WTC11 (cell line): Measurements from ENCODE around the gene CCDC183. TPM values are rescaled to one million over a fixed set of nuclear protein-coding genes. Genes with fewer than 3 reads are reported as not detected.
A peak's percentile ranks its signal among the peaks of the same experiment; 100 is the strongest.

Source experiments
- ATAC-seq: fragments of 200-7000 bp; cut with Tn5 transposase; 2 replicates; pipeline ENCODE4 v1.10.0; 2021; ENCODE audit warnings: mild to moderate bottlenecking, moderate library complexity
- CTCF ChIA-PET: fragments of 300-600 bp; sonication (Branson Sonifier 250); formaldehyde crosslinking; loops from one replicate; lab custom pipeline; 2021; ENCODE audit warnings: antibody characterized with exemption; lab: Charles Lee
- POLR2A ChIA-PET: fragments of 350-600 bp; sonication (Branson Sonifier 250); formaldehyde crosslinking; loops from one replicate; lab custom pipeline; 2021; ENCODE audit warnings: antibody characterized with exemption; lab: Charles Lee
- DNase-seq: peaks from one replicate; pipeline ENCODE4 v3.0.0; 2021; ENCODE audit warnings: low spot score
- H3K27ac Mint-ChIP-seq: 2 replicates; pipeline ENCODE4 v1.8.0; 2021; ENCODE audit warnings: mixed read lengths
- H3K27me3 Mint-ChIP-seq: 2 replicates; pipeline ENCODE4 v1.8.0; 2021; ENCODE audit warnings: low read depth, mild to moderate bottlenecking, moderate library complexity, mixed read lengths
- H3K36me3 Mint-ChIP-seq: 2 replicates; pipeline ENCODE4 v1.8.0; 2021; ENCODE audit warnings: mixed read lengths
- H3K4me1 Mint-ChIP-seq: 2 replicates; pipeline ENCODE4 v1.8.0; 2022; ENCODE audit warnings: mixed read lengths
- H3K4me3 Mint-ChIP-seq: 2 replicates; pipeline ENCODE4 v1.8.0; 2021; ENCODE audit warnings: mild to moderate bottlenecking, moderate library complexity, mixed read lengths
- H3K9me3 Mint-ChIP-seq: 2 replicates; pipeline ENCODE4 v1.8.0; 2021; ENCODE audit warnings: mixed read lengths
- ARID4B ChIP-seq: sonication (generic); formaldehyde crosslinking; IDR thresholded peaks from 2 replicates; pipeline ENCODE4 v1.8.0; 2023; ENCODE audit warnings: missing genetic modification reagents, mild to moderate bottlenecking, borderline replicate concordance
- ATF1 ChIP-seq: sonication (generic); formaldehyde crosslinking; IDR thresholded peaks from 2 replicates; pipeline ENCODE4 v1.8.1; 2023; ENCODE audit warnings: mild to moderate bottlenecking, moderate library complexity, missing genetic modification reagents
- ATF2 ChIP-seq: sonication (generic); formaldehyde crosslinking; IDR thresholded peaks from 2 replicates; pipeline ENCODE4 v1.8.1; 2022; ENCODE audit warnings: low read depth, missing genetic modification reagents, borderline replicate concordance
- ELF4 ChIP-seq: sonication (generic); formaldehyde crosslinking; IDR thresholded peaks from 2 replicates; pipeline ENCODE4 v1.8.1; 2022; ENCODE audit warnings: low read depth, mild to moderate bottlenecking, moderate library complexity, missing genetic modification reagents
- ESRRA ChIP-seq: sonication (generic); formaldehyde crosslinking; IDR thresholded peaks from 2 replicates; pipeline ENCODE4 v1.8.1; 2022; ENCODE audit warnings: mild to moderate bottlenecking, missing genetic modification reagents, borderline replicate concordance
- FOXJ3 ChIP-seq: sonication (generic); formaldehyde crosslinking; IDR thresholded peaks from 2 replicates; pipeline ENCODE4 v1.9.0; 2021; ENCODE audit warnings: missing genetic modification reagents, mild to moderate bottlenecking, borderline replicate concordance
- FOXP1 ChIP-seq: sonication (generic); formaldehyde crosslinking; IDR thresholded peaks from 2 replicates; pipeline ENCODE4 v1.8.0; 2022; ENCODE audit warnings: missing genetic modification reagents, mild to moderate bottlenecking, moderate library complexity, borderline replicate concordance
- MLX ChIP-seq: sonication (generic); formaldehyde crosslinking; IDR thresholded peaks from 2 replicates; pipeline ENCODE4 v1.8.1; 2023; ENCODE audit warnings: mild to moderate bottlenecking, missing genetic modification reagents, moderate library complexity
- NFATC4 ChIP-seq: fragments of 250-450 bp; sonication (Bioruptor Pico); IDR thresholded peaks from 2 replicates; pipeline ENCODE4 v1.9.0; 2021; ENCODE audit warnings: mild to moderate bottlenecking
- NR3C1 ChIP-seq: sonication (generic); formaldehyde crosslinking; conservative IDR thresholded peaks from 2 replicates; pipeline ENCODE4 v1.8.1; 2023; ENCODE audit warnings: low read depth, mild to moderate bottlenecking, missing genetic modification reagents
- PREB ChIP-seq: sonication (generic); formaldehyde crosslinking; IDR thresholded peaks from 2 replicates; pipeline ENCODE4 v1.8.1; 2022; ENCODE audit warnings: mild to moderate bottlenecking, missing genetic modification reagents, moderate library complexity, borderline replicate concordance
- RELA ChIP-seq: sonication (generic); formaldehyde crosslinking; IDR thresholded peaks from 2 replicates; pipeline ENCODE4 v1.8.1; 2022; ENCODE audit warnings: missing genetic modification reagents, mild to moderate bottlenecking, borderline replicate concordance
- SMAD3 ChIP-seq: sonication (generic); formaldehyde crosslinking; IDR thresholded peaks from 2 replicates; pipeline ENCODE4 v1.8.0; 2022; ENCODE audit warnings: missing genetic modification reagents, mild to moderate bottlenecking, borderline replicate concordance
- SP1 ChIP-seq: sonication (generic); formaldehyde crosslinking; conservative IDR thresholded peaks from 2 replicates; pipeline ENCODE4 v1.8.1; 2022; ENCODE audit warnings: missing genetic modification reagents
- TCF7 ChIP-seq: sonication (generic); formaldehyde crosslinking; IDR thresholded peaks from 2 replicates; pipeline ENCODE4 v1.8.0; 2022; ENCODE audit warnings: mild to moderate bottlenecking, low read depth, missing genetic modification reagents, moderate library complexity
- ZMAT4 ChIP-seq: fragments of 250-450 bp; sonication (Bioruptor Pico); IDR thresholded peaks from 2 replicates; pipeline ENCODE4 v1.9.0; 2021; ENCODE audit warnings: mild to moderate bottlenecking
- ZNF281 ChIP-seq: sonication (generic); formaldehyde crosslinking; IDR thresholded peaks from 2 replicates; pipeline ENCODE4 v1.8.0; 2023; ENCODE audit warnings: mild to moderate bottlenecking, missing genetic modification reagents
- ZNF317 ChIP-seq: sonication (generic); formaldehyde crosslinking; IDR thresholded peaks from 2 replicates; pipeline ENCODE4 v1.8.1; 2023; ENCODE audit warnings: low read depth, mild to moderate bottlenecking, moderate library complexity, missing genetic modification reagents, borderline replicate concordance
- ZNF423 ChIP-seq: fragments of 250-450 bp; sonication (Bioruptor Pico); IDR thresholded peaks from 2 replicates; pipeline ENCODE4 v2.1.2; 2022; ENCODE audit warnings: mild to moderate bottlenecking, moderate library complexity
- total RNA-seq: library from RNA; stranded (reverse); gene quantifications from 3 replicates; pipeline ENCODE4 v1.2.3, GENCODE V29; 2021

CCDC183 gene
- total RNA-seq, 1 experiment from 2014 or later = 2.1 TPM

- no peak for TF ChIP-seq SP1 (CRISPR knock-in tag)
- no peak for TF ChIP-seq ZNF423 (CRISPR knock-in tag)
- TF ChIP-seq TCF7 = no peak
- no peak for TF ChIP-seq NFATC4 (CRISPR knock-in tag)
Measured at GRCh38 chr9:136853596-136854112, 57.5 kb downstream of the CCDC183 start (continued).

GRCh38 chr9:136854113-136854841, 58.1 kb downstream of the CCDC183 start:
- H3K4me3 Mint-ChIP-seq = no peak overlapping the region
- H3K4me1 Mint-ChIP-seq = peaks cover 4% of the 10 kb centered on the region
- TF ChIP-seq ZNF281 (CRISPR knock-in tag) (no peak), ESRRA (CRISPR knock-in tag) (no peak), ATF1 (CRISPR knock-in tag) (no peak), SMAD3 (CRISPR knock-in tag) (no peak), FOXJ3 (CRISPR knock-in tag) (no peak)
- H3K27ac Mint-ChIP-seq = no peak overlapping the region
- no peaks in the 10 kb centered on the region for H3K27me3 Mint-ChIP-seq
- peaks cover 2% of the 10 kb centered on the region; the same call in 1 of the 2 replicates for H3K36me3 Mint-ChIP-seq
- POLR2A ChIA-PET = no interaction called here
- no peaks in the 10 kb centered on the region for H3K9me3 Mint-ChIP-seq
- CTCF ChIA-PET = interaction anchor here (1.4 kb wide), 1 partner anchor 175 kb away, joined by 5 read pairs; no protein-coding TSS in a partner anchor
- ATAC-seq (no peak), DNase-seq (peak; percentile 26)

GRCh38 chr9:136854842-136855460, 58.8 kb downstream of the CCDC183 start:
- H3K4me1 Mint-ChIP-seq = peaks cover 2% of the 10 kb centered on the region; the same call in 1 of the 2 replicates
- ATAC-seq (no peak), DNase-seq (peak; percentile 8)
- CTCF ChIA-PET = interaction anchor here (1.4 to 3.0 kb wide), 3 partner anchors 11 to 174 kb away, joined by 5 to 13 read pairs (median 6); partner anchors contain the start of gene AJM1
- no peak overlapping the region for H3K27ac Mint-ChIP-seq
- no peak overlapping the region for H3K4me3 Mint-ChIP-seq
- no peaks in the 10 kb centered on the region for H3K27me3 Mint-ChIP-seq
- POLR2A ChIA-PET = no interaction called here
- no peaks in the 10 kb centered on the region for H3K9me3 Mint-ChIP-seq
- H3K36me3 Mint-ChIP-seq = peaks cover 2% of the 10 kb centered on the region; the same call in 1 of the 2 replicates
- TF ChIP-seq MLX (no peak), ZMAT4 (no peak), NR3C1 (CRISPR knock-in tag) (no peak), FOXP1 (CRISPR knock-in tag) (no peak), ATF2 (CRISPR knock-in tag) (no peak), PREB (no peak), ELF4 (CRISPR knock-in tag) (no peak), RELA (CRISPR knock-in tag) (no peak), ARID4B (no peak), ZNF317 (no peak)
